ENCODE data around the gene BCO1.

BCO1 gene

GRCh38 chr16:81261049-81261648 is 22.7 kb downstream of the BCO1 start:
- TF ChIP-seq, protein P1, sequence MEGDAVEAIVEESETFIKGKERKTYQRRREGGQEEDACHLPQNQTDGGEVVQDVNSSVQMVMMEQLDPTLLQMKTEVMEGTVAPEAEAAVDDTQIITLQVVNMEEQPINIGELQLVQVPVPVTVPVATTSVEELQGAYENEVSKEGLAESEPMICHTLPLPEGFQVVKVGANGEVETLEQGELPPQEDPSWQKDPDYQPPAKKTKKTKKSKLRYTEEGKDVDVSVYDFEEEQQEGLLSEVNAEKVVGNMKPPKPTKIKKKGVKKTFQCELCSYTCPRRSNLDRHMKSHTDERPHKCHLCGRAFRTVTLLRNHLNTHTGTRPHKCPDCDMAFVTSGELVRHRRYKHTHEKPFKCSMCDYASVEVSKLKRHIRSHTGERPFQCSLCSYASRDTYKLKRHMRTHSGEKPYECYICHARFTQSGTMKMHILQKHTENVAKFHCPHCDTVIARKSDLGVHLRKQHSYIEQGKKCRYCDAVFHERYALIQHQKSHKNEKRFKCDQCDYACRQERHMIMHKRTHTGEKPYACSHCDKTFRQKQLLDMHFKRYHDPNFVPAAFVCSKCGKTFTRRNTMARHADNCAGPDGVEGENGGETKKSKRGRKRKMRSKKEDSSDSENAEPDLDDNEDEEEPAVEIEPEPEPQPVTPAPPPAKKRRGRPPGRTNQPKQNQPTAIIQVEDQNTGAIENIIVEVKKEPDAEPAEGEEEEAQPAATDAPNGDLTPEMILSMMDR (IDR thresholded peaks at IDR 0.05; ENCODE audit: control insufficient read depth, extremely low read depth, insufficient read depth), result peak; percentile 51
- H3K4me3 ChIP-seq (ENCODE audit: low read depth, low read length), result no peak overlapping the region
- no peak for DNase-seq (ENCODE audit: low read depth)

GRCh38 chr16:81263470-81264220 is 25.2 kb downstream of the BCO1 start:
- TF ChIP-seq, protein P1 (IDR thresholded peaks at IDR 0.05; ENCODE audit: control insufficient read depth, extremely low read depth, insufficient read depth), result peak; percentile 28; the same call in 1 of the 2 replicates
- DNase-seq (ENCODE audit: low read depth), result no peak
- H3K4me3 ChIP-seq (ENCODE audit: low read depth, low read length), result no peak overlapping the region

GRCh38 chr16:81264386-81264785 is 25.9 kb downstream of the BCO1 start:
- no peak for DNase-seq (ENCODE audit: low read depth)
- TF ChIP-seq, protein P1 (IDR thresholded peaks at IDR 0.05; ENCODE audit: control insufficient read depth, extremely low read depth, insufficient read depth), result no peak
- no peak overlapping the region for H3K4me3 ChIP-seq (ENCODE audit: low read depth, low read length)

DNA sequence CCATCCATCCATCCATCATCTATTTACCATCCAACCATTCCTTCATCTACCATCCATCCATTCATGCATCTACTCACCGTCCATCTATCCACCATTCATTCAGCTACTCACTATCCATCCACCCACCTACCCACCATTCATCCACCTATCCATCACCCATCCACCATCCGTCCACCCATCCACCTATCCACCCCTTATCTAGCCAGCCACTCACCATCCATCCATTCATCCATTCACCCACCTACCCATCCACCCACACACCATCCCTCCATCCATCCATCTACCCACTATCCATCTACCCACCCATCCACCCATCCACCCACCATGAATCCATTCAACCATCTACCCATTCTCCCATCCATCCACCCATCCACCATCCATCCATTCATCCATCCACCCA is 26.6 kb downstream of the BCO1 start:
- TF ChIP-seq, protein P1 (IDR thresholded peaks at IDR 0.05; ENCODE audit: control insufficient read depth, extremely low read depth, insufficient read depth), result no peak
- H3K4me3 ChIP-seq (ENCODE audit: low read depth, low read length), result no peak overlapping the region
- DNase-seq (ENCODE audit: low read depth), result no peak

DNA sequence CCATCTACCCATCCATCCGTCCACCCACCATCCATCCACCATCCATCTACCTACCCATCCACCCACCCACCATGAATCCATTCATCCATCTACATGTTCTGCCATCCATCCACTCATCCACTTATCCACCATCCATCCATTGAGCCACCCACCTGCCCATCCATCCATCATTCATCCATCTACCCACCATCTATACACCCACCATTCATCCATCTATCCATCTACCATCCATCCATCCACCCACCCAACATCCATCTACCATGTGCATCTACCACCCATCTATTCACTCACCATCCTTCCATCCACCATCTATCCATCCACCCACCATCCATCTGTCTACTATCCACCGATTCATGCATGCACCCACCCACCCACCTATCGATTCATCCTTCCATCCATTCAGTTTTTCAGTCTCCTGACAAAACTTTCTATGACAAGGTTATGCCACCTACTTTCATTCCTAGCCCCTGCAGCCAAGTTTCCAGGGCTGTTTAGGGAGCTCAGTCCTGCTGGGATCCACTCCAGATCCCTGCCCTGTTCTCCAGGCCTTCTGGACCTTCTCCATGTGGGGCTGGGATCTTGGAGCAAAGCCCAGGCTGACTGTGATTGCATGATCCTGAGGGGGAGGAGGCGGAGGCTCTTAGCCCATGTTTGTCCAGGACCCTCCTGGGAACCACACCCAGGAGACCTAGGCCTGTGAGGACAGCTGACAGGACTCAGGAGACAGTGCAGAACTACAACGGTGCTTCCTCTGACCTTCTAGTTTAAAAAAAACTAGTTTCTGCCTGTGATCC is 27.4 kb downstream of the BCO1 start:
- H3K4me3 ChIP-seq (ENCODE audit: low read depth, low read length), result no peak overlapping the region
- DNase-seq (ENCODE audit: low read depth), result peak; percentile 13
- TF ChIP-seq, protein P1 (IDR thresholded peaks at IDR 0.05; ENCODE audit: control insufficient read depth, extremely low read depth, insufficient read depth), result no peak

DNA sequence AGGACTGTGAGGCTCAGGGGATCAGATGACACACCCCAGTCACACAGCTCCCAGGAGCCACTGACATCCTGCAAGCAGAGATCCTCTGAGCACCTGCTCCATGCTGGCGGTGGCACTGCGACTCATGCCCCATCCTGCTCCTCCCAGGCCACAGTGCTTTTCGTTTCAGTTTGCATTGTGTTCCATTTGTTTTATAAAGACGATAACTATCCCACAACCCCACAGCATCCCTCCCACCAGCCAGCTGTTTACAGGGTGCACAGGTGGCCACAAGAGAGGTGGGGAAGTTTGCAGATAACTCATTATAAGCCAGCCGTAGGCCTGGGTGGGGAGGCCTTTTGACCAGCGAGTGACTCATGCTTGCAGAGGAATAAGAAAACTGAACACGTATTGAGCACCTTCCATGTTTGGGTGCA is 28.2 kb downstream of the BCO1 start:
- DNase-seq (ENCODE audit: low read depth), result no peak
- H3K4me3 ChIP-seq (ENCODE audit: low read depth, low read length), result no peak overlapping the region
- TF ChIP-seq, protein P1 (IDR thresholded peaks at IDR 0.05; ENCODE audit: control insufficient read depth, extremely low read depth, insufficient read depth), result no peak
